HG02588 (cell line): ENCODE results near the gene EYA2.
"Not testable (repeated sequence)": the region's sequence is repeated elsewhere in the genome, so short reads cannot be mapped to it uniquely, and the experiment has no call there.

ENCODE experiments used
- ATAC-seq: cut with Tn5 transposase; IDR thresholded peaks from one replicate; pipeline ENCODE4 v1.9.1; 2021; ENCODE audit warnings: mild to moderate bottlenecking, moderate library complexity; ENCODE audit not compliant: unreplicated experiment

The EYA2 gene

GRCh38 chr20:46951840-46952497, 57.3 kb downstream of the EYA2 start:
- no peak for ATAC-seq

GRCh38 chr20:46953596-46953995, 59.0 kb downstream of the EYA2 start:
- ATAC-seq = no peak

GRCh38 chr20:46954490-46955038, 59.9 kb downstream of the EYA2 start:
- ATAC-seq = no peak

- ATAC-seq = no peak
Measured at GRCh38 chr20:46955601-46956556, 61.2 kb downstream of the EYA2 start.

DNA sequence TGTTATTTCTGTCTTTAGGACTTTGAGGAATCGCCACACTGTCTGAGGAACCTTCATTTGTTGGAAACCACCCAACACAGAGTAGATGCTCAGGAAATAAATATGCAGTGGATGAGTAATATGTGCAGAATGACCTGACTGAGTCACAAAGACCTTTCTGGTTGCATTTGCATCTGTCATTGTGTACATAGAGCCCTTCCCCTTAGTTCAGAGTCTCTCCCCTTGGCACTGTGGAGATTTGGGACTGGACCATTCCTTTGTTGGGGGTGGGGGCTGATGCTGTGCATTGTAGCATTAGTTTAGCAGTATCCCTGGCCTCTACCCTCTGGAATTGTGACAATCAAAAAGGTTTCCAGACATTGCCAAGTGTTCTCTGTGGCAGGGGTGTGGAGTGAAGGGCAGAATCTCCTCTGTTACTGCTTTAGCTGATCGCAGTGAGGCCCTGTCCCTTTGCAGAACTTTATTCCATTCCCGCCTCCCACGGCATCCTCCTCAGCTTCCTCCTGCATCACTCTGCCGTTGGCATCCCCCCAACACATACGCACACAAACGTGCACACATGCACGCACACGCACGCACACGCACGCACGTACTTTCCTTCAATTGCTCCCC, 64.5 kb downstream of the EYA2 start:
- no peak for ATAC-seq

DNA sequence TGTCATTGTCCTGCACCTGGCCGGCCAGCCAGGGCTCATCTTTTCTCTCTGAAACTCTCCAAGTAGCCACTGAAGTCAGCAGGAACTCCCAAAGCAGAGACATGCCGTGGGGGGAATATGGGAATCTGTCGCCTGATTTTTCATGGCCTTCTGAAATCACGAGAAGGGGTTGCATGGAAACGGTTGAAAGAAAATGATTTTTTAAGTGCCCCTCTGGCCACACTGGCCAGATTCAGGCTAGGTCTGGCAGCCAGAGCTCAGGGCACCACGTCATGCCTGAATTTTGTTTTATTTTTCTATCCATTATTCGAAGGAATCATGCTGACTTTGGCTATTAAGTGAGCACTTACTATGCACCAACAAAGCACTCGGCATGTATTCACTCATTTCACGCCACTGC, 65.2 kb downstream of the EYA2 start:
- ATAC-seq = no peak

GRCh38 chr20:46960536-46960935, 65.9 kb downstream of the EYA2 start:
- no peak for ATAC-seq

DNA sequence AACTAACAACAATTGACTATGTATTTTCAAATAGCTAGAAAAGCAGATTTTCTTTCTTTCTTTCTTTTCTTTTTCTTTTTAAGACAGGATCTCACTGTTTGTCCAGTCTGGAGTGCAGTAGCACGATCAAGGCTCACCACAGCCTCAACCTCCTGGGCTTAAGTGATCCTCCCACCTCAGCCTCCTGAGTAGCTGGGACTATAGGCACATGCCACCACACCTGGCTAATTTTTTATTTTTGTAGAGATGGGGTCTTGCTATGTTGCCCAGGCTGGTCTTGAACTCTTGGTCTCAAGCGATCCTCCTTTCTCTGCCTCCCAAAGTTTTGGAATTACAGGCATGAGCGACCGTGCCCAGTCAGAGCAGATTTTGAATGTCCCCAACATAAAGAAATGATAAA, 67.3 kb downstream of the EYA2 start:
- ATAC-seq = not testable (repeated sequence)

GRCh38 chr20:46962452-46963195, 68.0 kb downstream of the EYA2 start:
- ATAC-seq = no peak

GRCh38 chr20:46963196-46963529, 68.5 kb downstream of the EYA2 start:
- ATAC-seq = no peak

DNA sequence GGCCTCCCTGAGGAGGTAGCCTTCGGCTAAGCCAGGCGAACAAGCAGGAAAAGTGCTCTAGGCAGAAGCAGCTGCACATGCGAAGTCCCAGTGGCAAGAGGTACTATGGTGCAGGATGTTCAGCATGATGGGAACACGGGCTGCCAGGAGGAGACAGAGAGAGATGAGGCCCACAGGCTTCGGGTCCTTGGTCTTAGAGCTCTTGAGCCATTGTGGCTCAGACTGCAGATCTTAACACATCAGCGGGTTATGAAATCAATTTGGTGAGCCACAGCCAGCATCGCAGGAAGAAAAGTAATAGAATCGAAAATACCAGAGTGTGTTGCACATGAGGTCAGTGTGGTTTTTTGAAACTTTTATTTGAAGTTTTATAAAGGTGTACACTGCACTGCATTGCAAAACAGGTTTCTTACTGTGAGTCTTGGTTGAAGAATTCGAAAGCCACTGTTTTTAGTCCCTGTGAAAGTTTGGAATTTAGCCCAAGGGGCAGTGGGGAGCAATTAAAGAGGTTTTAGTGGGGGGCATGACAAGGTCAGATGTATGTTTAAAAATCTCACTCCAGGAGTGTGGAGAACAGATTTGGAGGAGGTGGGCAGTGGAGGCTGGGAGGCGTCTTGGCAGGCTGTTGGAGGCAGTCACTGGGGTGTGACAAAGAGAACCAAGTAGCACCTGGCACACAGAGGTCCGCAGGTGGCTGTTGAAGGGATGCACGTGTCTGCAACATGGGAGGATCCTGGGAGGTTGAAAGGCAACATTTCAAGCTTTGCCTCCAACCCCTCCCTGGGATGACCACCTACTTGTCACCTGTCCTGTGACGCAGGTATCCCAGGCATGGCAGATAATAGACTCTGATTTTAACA, 69.3 kb downstream of the EYA2 start:
- ATAC-seq = no peak

DNA sequence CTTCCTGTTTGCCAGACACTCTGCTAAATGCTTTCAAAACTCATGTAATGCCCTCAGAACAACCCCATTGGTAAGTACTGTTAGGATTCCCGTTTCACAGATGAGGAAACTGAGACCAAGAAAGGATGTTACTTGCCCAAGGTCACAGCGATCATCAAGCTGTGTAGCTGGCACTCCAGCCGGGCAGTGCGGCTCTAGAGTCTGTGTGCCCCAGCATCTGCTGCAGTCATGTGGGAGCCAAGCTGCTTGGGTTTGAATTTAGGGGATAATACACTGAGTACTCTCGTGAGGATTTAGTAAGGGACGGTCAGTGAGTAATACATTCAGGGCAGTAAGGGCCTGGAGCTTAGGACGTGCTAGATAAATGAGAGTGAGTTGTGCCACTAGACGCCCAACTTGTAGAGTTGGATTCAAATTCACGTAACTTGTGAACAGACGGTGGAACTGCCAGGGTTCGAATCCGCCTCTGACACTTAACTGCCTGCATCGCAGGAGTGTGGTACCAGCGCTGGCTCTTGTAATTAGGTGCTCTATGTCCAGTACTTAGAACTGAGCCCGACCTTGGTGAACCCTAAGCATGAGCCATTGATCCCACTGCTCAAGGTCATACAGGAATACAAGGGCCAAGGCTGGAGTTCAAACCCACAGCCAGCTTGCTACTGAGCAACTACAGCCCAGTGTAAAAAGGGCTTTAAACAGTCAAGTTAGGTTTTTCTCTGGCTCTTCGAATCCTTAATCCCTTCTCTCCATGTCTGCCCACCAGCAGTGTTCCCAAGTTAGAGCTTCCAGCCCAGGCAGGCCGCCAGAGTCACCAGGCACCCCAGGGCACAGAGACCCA, 70.2 kb downstream of the EYA2 start:
- ATAC-seq = no peak

DNA sequence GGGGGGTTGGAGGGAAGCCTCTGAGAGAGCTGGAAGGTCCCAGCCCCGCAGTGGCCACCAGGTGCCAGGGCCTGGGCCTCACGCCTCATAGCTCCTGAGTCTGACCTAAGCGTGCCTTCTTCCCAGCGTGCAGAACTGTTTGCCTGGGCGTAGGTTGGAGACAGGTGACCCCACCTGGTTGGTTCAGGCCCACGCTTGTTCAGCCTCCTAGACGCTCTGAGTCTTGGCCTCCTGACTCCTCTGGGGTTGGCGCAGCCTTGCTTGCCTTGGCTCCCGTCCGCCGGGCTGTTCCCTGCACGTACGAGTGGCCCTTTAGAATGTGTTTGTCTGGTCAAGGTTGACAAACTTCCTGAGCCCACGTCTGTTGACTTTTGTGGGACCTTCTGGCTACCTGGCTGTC, 70.8 kb downstream of the EYA2 start:
- no peak for ATAC-seq

GRCh38 chr20:46967646-46968045, 73.0 kb downstream of the EYA2 start:
- ATAC-seq = no peak

DNA sequence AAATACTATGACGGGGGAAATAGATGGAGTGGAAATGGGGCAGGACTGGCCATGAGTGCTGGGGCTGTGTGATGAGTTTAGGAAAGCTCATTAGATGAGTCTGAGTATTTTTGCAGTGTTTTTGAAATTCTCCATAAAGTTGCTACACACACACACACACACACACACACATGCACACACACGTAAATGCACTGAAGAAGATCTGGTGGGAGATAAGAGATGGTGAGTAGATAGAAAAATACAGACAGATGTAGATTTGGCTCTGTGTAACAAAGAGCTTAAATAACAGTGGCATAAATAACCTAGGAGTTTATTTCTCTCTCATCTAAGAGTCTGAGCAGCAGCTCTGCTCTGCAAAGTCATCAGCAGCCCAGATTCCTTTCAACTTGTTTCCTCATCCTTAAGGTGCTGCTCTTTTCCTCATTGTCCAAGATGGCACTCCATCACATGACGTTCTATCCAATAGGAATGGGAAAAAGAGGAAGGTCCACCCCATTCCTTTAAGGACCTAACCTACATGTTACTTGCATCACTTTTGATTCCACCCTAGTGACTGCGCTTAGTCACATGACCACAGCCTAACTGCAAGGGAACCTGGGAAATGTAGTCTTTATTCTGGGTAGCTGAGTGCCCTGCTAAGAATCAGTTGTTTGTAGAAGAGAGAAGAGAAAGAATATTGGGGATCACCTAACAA, 76.4 kb downstream of the EYA2 start:
- no peak for ATAC-seq

- ATAC-seq = no peak
Measured at GRCh38 chr20:46973766-46974165, 79.1 kb downstream of the EYA2 start.

DNA sequence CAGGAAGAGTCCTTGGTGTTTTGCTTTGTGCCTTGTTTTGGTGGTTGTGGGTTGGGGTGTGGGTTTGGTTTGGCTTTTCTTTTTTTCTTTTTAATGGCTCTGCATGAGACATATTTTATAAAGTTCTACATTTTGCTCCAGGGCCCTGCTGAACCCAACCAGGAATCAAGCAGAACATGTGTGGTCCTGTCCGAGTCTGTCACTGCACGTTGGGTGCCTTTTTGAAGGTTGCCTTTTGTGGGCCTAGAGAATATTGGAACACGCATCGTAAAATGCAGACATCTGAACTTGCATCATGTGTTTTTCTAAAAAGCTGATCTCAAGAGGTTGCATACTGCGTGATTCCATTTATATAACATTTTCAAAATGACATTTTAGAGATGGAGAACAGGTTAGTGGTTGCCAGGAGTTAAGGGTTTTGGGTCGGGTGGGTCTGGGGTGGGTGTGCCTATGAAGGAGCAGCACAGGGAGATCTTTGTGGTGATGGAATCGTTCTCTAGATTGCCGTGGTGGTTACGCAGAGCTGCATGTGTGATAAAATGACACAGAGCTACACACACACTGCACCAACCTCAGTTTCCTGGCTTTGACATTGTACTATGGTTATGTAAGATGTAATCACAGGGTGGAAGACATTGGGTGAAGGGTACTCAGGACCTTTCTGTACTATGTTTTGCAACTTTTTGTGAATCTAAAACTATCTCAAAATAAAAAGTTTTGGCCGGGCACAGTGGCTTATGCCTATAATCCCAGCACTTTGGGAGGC, 80.2 kb downstream of the EYA2 start:
- ATAC-seq = no peak

DNA sequence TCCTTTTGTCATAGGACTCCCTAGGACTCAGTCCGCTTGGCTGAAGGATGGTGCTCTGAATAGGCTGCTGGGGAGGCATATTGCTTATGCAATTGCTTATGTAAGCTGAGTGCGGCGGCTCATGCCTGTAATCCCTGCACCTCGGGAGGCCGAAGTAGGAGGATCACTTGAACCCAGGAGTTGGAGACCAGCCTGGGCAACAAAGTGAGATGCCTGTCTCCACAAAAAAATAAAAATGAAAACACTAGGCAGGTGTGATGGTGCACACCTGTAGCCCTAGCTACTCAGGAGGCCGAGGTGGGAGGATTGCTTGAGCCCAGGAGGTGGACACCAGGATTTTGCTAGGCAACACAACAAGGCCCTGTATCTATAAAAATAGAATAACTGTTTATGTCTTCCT, 81.3 kb downstream of the EYA2 start:
- ATAC-seq = no peak
